Fibroblast of pulmonary artery (primary cell): ENCODE measurements around the gene SCRG1.

Source experiments
- DNase-seq: peaks from one replicate; pipeline ENCODE4 v3.0.0-alpha.2; 2010; ENCODE audit warnings: low read depth
- H3K4me3 ChIP-seq: replicated peaks from 2 replicates; pipeline ENCODE4 v1.5.1; 2011; ENCODE audit warnings: low read depth, mild to moderate bottlenecking, control low read depth, low read length, moderate library complexity
- CTCF ChIP-seq: IDR thresholded peaks from 2 replicates; pipeline ENCODE4 v1.5.1; 2011; ENCODE audit warnings: mild to moderate bottlenecking, control low read depth, low read length, inconsistent platforms; ENCODE audit errors: missing control alignments

The SCRG1 gene

GRCh38 chr4:173424899-173425805 lies 26.2 kb upstream of the SCRG1 start:
- DNase-seq = peak; percentile 52
- H3K4me3 ChIP-seq = no peak overlapping the region
- TF ChIP-seq CTCF = no peak

- no peak overlapping the region for H3K4me3 ChIP-seq
- no peak for DNase-seq
- TF ChIP-seq CTCF = no peak
These were observed 21.9 kb upstream of the SCRG1 start for GRCh38 chr4:173420801-173421200.

DNA sequence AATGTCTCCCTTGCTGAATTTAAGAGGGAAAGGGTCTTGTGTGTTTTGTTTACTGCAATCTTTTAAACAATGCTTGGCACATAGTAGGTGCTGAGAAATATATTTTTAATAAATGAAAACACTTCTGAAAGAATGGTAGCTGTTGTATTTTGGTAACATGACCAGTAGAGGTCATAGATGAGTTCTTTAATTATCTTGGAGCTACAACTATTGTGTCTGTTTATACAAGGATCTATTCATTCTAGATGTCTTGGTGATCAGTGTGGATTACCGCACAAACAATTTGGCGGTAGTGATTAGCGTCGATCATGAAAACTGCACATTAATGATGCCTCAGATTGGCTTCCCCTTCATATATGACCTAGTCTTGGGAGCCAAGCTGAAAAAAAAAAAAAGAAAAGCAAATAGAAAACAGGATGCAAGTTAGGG lies 21.4 kb upstream of the SCRG1 start:
- H3K4me3 ChIP-seq = no peak overlapping the region
- TF ChIP-seq CTCF = peak; percentile 53
- DNase-seq = peak; percentile 56

- no peak for DNase-seq
- H3K4me3 ChIP-seq = no peak overlapping the region
- TF ChIP-seq CTCF = no peak
These were observed 19.7 kb upstream of the SCRG1 start for GRCh38 chr4:173418639-173419038.

- TF ChIP-seq CTCF = no peak
- no peak overlapping the region for H3K4me3 ChIP-seq
- no peak for DNase-seq
These were observed 18.9 kb upstream of the SCRG1 start for GRCh38 chr4:173417833-173418232.

DNA sequence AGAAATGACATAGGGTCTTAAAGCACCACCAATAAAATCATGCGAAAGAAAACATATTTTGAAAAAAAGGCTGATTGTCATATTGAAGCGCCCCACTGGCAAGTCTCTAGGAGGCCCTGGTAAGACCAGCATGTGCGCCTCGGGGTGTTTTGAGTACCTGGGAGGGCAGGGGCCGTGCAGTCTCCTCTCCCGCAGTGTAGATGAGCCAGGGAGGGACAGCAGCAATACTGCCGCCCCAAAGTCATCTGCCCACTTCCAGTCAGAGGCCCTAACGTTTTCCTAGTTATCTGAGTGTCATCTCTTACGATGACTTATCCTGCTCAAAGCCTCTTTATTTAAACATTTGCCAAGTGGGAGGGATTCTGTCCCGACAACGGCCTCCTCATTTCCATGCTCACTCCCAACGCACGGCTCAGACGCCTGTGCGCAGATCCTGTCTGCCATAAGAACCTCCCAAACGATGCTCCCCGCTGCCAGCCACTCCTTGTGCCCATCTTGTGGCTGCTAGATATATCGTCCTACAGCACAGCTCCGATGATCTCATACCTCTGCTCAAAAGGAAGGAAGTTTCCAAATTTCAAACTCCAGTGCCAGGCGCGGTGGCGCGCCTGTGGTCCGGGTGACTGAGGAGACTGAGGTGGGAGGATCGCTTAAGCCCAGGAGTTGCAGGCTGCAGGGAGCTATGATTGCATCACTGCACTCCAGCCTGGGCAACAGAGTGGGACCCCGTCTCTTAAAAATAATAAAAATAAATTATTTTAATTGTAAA lies 17.2 kb upstream of the SCRG1 start:
- H3K4me3 ChIP-seq = no peak overlapping the region
- TF ChIP-seq CTCF = no peak
- no peak for DNase-seq
